Parathyroid adenoma (tissue), 2 donors: Measurements from ENCODE around the gene WNT8A.

Source experiments
- H2AFZ ChIP-seq: fragments of 300-600 bp; sonication (generic); one replicate; pipeline ENCODE4 v1.7.0; 2017; ENCODE audit warnings: antibody characterized with exemption, mild to moderate bottlenecking
- H3K27ac ChIP-seq: fragments of 300-600 bp; sonication (generic); one replicate; pipeline ENCODE4 v1.7.0; 2017
- H3K27me3 ChIP-seq: fragments of 300-600 bp; sonication (generic); one replicate; pipeline ENCODE4 v1.7.0; 2017; ENCODE audit warnings: low read length; ENCODE audit not compliant: control insufficient read depth, insufficient read depth
- H3K36me3 ChIP-seq: fragments of 300-600 bp; sonication (generic); one replicate; pipeline ENCODE4 v1.7.0; 2017; ENCODE audit warnings: low read length; ENCODE audit not compliant: control insufficient read depth, insufficient read depth
- H3K4me1 ChIP-seq: fragments of 300-600 bp; sonication (generic); one replicate; pipeline ENCODE4 v1.7.0; 2017; ENCODE audit warnings: control low read depth
- H3K4me2 ChIP-seq: fragments of 300-600 bp; sonication (generic); one replicate; pipeline ENCODE4 v1.7.0; 2017; ENCODE audit warnings: low read length
- H3K4me3 ChIP-seq: fragments of 300-600 bp; sonication (generic); one replicate; pipeline ENCODE4 v1.7.0; 2017; ENCODE audit warnings: low read depth, low read length
- H3K79me2 ChIP-seq: fragments of 300-600 bp; sonication (generic); one replicate; pipeline ENCODE4 v1.7.0; 2017; ENCODE audit warnings: control low read depth
- H3K9ac ChIP-seq: fragments of 300-600 bp; sonication (generic); one replicate; pipeline ENCODE4 v1.7.0; 2017; ENCODE audit warnings: mild to moderate bottlenecking
- H3K9me3 ChIP-seq: fragments of 300-600 bp; sonication (generic); one replicate; pipeline ENCODE4 v1.7.0; 2017; ENCODE audit warnings: low read length; ENCODE audit not compliant: control insufficient read depth
- CTCF ChIP-seq: fragments of 300-600 bp; sonication (generic); IDR thresholded peaks from one replicate; pipeline ENCODE4 v1.7.0; 2017; ENCODE audit warnings: antibody characterized with exemption, mild to moderate bottlenecking
- donor health status: primary hyperparathyroidism.

The WNT8A gene

DNA sequence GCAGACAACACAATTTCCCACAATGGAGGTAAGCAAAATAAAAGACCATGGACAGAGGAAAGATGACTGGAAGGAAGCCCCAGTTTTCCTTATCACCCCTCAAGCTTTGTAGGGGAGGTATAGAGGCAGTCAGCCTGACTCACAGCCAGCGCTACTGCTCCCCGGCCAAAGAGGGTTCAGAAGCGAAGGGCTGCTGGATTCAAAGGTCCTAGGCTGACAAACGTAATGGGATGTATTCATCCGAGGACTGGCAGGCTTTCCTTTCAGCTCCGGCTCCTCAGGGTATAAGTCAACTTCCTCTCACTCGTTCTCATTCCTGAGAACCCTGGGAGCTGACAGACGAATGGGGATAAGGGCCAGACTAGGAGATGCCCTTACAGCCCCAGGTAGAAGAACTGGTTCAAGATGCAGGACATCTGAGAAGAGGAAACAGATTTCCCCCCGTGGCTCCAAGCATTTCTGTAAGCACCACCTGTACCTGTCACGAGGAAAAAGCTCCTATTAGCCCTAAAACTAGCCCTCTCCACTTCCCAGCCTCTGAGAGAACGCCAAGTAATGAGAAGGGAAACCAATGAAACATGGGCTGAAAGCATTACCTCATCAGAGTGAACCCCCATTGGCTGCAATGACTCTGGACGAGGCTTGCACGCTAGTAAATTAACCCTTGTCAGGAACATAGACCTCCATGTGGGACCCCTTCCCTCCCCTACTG is 28.8 kb upstream of the WNT8A start:
- no peak overlapping the region for H3K9ac ChIP-seq
- H3K36me3 ChIP-seq, result no peaks in the 10 kb centered on the region
- no peak overlapping the region for H3K4me3 ChIP-seq
- H3K9me3 ChIP-seq, result no peaks in the 10 kb centered on the region
- H3K4me2 ChIP-seq, result no peak overlapping the region
- H3K27me3 ChIP-seq, result no peaks in the 10 kb centered on the region
- no peaks in the 10 kb centered on the region for H3K79me2 ChIP-seq
- peak overlapping the region; percentile 24 for H3K27ac ChIP-seq
- no peak for TF ChIP-seq CTCF
- H3K4me1 ChIP-seq, result no peaks in the 10 kb centered on the region
- peak overlapping the region; percentile 84 for H2AFZ ChIP-seq

GRCh38 chr5:138064526-138064925 is 19.3 kb upstream of the WNT8A start:
- Histone ChIP-seq H3K9me3 (no peaks in the 10 kb centered on the region), H3K27ac (no peak overlapping the region), H3K27me3 (no peaks in the 10 kb centered on the region), H3K4me3 (no peak overlapping the region), H3K36me3 (no peaks in the 10 kb centered on the region), H3K4me2 (no peak overlapping the region), H3K9ac (no peak overlapping the region), H3K79me2 (no peaks in the 10 kb centered on the region), H3K4me1 (no peaks in the 10 kb centered on the region), H2AFZ (peak overlapping the region; percentile 44)
- no peak for TF ChIP-seq CTCF

DNA sequence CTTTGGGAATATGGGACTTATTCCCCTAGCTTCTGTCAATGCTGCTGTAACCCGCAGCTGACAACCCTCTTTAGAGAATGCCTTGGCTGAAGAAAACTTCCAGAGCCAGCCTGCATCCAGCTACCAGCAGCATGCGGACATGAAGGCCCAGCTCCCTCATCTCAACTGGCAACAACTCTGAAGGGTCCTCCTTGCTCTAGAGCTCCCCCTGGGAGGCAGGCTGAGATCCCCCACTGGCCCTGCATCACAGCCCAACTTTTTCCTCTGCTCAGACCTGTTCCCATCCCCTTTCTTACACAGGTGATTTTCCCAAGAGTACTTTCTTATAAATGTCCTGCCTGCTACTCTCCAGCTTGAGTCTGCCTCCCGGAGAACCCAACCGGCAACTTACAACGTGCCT is 18.7 kb upstream of the WNT8A start:
- Histone ChIP-seq H3K9ac (no peak overlapping the region), H3K4me2 (no peak overlapping the region), H3K4me1 (no peaks in the 10 kb centered on the region), H3K9me3 (no peaks in the 10 kb centered on the region), H2AFZ (peak overlapping the region; percentile 44), H3K27ac (no peak overlapping the region), H3K36me3 (no peaks in the 10 kb centered on the region), H3K79me2 (no peaks in the 10 kb centered on the region), H3K27me3 (no peaks in the 10 kb centered on the region), H3K4me3 (no peak overlapping the region)
- peak; percentile 19 for TF ChIP-seq CTCF

DNA sequence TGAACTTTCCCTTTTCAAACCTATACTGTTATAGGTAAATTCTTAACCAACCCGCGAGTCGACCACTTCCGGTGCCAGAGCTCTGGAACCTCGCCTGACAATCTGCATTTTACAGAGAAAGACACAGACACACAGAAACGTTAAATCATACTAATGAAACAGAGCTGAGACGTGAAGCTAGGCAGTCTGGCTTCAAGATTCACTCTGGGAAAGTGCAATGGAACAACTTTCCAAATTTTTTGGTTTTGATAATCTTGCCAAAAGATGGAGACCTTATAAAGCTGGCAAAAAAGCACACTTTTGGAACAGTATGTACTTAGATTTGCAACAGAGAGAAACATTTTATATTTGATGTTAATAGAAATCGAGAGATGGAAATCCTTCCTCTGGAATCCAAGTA is 15.9 kb upstream of the WNT8A start:
- no peak overlapping the region for H3K4me3 ChIP-seq
- H3K27ac ChIP-seq, result no peak overlapping the region

More for the DNA sequence above, 15.9 kb upstream of the WNT8A start:
- Histone ChIP-seq H3K9me3 (no peaks in the 10 kb centered on the region), H3K4me1 (no peaks in the 10 kb centered on the region), H3K27me3 (no peaks in the 10 kb centered on the region), H3K79me2 (no peaks in the 10 kb centered on the region), H3K36me3 (no peaks in the 10 kb centered on the region), H3K9ac (no peak overlapping the region), H2AFZ (no peak overlapping the region), H3K4me2 (no peak overlapping the region)
- TF ChIP-seq CTCF, result no peak
